ENCODE data around the gene SIGLEC9.

SIGLEC9 gene

DNA sequence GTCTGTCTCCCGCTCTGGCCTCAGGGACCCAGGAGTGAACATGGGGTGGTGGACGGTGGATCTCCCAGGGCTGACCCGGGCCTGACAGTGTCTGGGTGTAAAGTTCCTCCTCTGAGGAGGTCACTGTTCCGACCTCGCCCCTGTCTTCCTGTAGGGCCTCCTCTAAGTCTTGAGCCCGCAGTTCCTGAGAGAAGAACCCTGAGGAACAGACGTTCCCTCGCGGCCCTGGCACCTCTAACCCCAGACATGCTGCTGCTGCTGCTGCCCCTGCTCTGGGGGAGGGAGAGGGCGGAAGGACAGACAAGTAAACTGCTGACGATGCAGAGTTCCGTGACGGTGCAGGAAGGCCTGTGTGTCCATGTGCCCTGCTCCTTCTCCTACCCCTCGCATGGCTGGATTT lies at the start of gene SIGLEC9:
Gene SIGLEC9 (plus strand): TSS at position 178 of the 400 bp plus-strand sequence. CDS start 69 bp downstream, at position 247.
- DNase-seq (ENCODE audit: low read depth), result no peak

DNA sequence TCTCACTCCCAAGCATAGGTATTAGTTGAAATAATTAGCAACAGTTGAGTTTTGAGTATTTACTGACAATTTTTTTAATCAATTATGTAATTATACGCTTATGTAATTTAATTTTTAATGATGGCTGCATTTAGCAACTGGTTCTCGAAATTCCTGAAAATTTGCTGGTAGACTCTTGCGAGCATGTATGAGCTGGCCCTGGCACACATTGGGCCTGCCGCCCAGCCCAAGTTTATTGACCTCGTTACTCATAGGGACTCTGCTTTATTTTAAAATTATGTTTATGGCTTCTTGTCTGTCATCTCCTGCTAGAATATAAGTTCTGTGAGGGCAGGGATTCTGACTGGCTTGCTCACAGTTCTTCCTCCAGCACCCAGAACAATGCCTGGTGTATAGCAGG lies 48.7 kb upstream of the SIGLEC9 start:
- DNase-seq (ENCODE audit: low read depth), result no peak

DNA sequence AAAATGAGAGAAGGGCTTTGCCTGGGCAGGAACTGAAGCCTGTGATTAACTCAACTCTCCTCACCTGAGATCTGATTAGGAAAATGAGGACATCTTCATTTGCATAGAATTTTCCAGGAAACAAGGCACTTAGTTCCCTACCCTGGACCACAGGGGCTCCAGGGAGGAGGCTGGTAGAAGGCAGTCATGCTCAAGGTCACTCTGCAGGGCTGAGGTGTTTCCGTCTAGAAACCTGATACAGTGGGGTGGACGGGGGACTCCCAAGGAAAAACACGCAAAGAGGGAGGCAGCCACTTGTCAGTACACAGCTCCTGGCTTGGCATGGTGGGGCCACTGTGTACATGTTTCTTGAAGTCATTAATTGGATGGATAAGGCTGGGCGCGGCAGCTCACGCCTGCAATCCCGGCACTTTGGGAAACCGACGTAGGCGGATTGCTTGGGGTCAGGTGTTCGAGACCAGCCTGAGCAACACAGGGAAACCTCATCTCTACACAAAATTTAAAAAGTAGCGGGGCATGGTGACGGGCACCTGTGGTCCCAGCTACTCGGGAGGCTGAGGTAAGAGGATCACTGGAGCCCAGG lies 48.0 kb upstream of the SIGLEC9 start:
- no peak for DNase-seq (ENCODE audit: low read depth)

DNA sequence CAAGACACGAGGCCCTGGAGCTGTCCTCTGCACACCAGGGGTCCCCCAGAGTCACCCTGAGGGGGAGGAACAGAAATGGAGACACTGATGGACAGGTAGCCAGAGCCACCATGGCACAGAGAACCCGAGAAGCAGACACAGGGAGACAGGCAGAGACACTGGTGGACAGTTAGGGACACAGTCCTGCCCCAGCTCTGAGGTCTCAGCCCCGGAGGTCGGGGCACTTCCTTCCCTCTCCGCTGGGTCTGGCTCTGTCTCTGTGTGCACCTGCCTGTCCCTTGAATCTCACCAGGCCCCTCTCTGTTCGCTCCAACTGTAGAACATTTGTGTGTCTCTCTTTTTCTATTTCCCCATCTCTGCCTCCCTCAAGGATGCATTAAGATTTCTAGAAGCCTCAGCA lies 46.6 kb upstream of the SIGLEC9 start:
- no peak for DNase-seq (ENCODE audit: low read depth)

DNA sequence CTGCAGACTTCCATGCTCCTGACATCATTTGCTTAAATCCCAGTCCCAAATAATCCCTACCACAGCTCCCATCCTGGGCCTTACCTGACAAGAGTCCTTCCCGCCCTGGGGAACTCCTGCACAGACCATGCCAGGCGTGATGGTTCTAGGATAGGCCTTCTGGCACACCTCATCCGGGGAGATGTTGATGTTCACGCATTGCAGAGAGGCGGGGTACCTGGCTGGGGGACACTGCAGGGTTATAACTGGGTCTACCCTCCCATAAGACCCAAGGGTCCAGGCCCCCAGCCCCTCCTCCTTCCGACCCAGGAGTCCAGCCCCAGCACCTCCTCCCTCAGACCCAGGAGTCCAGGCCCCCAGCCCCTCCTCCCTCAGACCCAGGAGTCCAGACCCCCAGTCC lies 46.0 kb upstream of the SIGLEC9 start:
- no peak for DNase-seq (ENCODE audit: low read depth)

DNA sequence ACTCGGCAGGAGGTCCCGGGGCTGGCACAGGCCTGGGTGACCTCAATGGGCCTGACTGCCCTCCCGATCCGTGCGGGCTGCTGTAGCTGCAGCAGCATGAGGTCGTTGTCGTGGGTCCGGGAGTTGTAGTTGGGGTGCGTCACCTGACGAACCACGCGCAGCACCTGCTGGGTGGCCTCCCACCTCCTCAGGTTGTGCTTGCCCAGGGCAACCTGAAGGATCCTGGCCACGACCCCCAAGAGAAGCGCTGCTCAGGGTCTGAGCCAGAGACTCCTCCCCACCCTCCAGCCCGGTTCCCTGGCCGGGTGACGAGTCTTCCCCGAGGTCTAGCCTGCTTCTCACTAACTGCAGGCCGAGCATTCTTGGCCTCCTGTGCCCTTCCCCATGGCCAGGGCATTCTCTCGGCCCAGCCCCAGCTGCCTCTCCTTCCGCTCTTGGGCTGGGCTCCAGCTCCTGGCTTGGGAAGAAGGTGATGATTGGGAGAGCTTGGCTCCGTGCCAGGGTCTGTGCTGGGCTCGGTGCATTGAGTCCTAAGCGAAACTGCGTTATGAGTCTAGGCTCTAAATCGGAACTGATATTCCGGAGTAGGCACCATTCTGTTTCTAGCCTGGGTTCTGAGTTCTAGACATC lies 45.1 kb upstream of the SIGLEC9 start:
- DNase-seq (ENCODE audit: low read depth), result no peak

DNA sequence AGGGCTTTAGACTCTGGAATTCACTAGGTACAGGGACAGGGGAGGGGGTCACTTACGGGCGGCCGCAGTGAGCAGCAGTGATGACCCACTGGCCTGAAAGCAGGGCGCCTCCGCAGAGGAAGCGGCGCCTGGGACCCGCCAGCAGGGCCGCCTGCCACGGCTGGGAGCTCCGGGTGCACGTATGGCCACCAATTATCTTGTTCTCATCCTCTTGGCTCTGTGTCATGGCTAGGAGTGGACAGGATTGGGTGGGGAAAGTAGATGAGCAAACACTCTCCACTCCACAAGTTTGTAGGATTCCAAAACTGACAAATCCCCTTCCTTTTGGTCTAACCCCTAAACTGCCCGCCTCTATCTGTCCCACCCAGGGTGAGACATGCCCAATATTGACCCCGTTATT lies 43.2 kb upstream of the SIGLEC9 start:
- DNase-seq (ENCODE audit: low read depth), result no peak

DNA sequence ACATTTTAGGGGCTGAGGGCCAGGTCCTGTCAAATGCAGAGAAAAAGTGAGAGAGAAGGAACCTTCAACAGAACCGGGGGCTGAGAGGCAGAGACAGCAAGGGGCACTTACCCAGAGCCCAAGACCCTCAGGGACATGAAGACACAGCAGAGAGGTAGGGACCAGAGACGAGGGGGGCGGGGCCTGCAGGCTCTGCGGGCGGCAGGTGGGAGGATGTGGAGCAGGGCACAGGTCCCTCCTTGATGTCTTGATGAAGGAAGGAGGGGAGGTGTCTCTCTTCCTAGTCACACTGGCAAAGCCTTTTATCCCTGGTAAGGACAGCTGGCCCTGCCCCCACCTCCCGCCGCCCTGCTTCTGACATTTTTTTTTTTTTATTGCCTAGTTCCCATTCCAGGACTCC lies 42.1 kb upstream of the SIGLEC9 start, which contains the start of gene KLK14:
Gene KLK14 (minus strand): TSS at position 277 of the 400 bp plus-strand sequence. CDS start 273 bp downstream, at position 4.
- no peak for DNase-seq (ENCODE audit: low read depth)

DNA sequence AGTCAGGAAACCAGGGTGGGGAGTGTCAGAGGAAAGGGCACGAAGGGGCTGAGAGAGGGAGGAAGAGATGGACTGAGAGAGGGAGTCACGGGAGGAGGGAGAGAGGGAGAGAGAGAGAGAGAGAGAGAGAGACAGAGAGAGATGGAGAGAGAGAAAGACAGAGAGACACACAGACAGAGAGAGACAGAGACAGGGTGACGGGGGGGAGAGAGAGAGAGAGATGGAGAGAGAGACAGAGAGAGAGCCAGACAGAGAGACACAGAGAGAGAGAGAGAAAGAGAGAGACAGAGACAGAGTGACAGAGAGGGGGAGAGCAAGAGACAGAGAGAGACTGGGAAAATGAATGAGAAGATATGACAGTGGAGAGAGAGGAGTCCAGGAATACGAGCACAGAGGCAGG lies 41.5 kb upstream of the SIGLEC9 start:
- DNase-seq (ENCODE audit: low read depth), result no peak

DNA sequence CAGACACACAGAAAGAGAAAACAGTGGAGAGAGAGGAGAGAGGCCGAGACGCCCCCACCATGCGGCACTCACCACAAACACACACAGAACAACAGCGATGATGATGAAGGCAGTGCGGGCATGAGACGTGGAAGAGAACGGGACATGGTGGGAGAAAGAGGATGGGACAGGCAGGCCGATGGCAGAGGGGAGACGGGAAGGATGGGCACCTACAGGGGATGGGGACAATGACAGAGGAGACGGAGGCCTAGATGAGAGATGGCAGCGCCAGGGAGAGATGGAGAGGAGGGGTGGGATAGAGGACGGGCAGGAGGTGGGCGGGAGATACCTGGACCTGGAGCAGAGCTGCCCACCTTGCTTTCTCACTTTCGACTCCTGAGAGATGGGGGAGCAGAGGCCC lies 40.9 kb upstream of the SIGLEC9 start:
- no peak for DNase-seq (ENCODE audit: low read depth)

DNA sequence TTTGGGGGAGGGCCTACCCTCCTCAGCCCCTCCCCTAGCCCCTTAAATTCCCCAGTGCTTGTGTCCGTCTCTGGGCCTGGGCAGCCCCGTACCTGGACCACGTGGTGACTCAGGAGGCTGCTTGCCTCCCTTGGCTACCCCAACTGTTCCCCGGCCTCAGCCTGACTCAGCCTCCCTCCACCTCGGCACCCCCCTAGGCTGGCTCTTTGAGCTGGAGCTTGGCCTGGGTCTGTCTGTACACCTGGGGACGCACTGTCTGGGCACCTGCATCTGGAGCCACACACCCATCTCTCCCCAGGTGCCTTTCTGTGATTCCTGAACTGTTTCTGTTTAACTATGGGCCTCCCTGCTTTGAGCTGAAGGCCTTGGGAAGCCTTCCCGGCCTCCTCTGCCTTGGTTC lies 40.2 kb upstream of the SIGLEC9 start:
- DNase-seq (ENCODE audit: low read depth), result no peak

DNA sequence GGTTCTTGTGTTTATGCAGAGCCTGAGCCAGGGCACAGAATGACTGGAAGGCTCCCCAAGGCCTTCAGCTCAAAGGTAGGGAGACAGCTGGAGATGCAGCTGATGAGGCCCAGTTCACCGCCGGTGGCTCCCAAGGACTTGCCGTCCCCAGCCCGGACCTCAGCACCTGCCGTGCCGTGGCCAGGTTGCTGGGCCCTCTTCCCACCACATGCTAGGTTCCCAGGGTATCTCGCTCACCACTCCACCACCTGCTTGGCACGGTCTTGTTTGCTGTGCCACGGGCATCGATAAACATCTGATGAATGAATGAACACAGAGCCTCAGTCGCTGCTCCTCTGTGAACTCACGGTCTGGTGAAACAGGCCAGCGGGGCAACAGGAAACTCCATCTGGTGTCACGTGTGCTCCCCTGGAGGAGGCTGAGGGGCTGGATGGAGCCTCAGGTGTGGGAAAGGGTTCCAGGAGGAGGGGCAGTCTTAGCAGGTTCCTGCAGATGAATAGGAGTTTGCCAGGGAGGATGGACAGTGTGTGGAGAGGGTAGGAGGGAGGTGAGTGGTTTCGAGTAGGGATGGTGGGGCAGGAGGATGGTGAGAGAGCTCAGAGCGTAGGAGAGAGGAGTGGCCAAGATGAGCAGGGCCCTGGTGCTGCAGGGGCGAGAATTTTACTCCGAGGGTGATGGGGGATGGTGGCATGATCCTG lies 38.4 kb upstream of the SIGLEC9 start:
- DNase-seq (ENCODE audit: low read depth), result no peak

DNA sequence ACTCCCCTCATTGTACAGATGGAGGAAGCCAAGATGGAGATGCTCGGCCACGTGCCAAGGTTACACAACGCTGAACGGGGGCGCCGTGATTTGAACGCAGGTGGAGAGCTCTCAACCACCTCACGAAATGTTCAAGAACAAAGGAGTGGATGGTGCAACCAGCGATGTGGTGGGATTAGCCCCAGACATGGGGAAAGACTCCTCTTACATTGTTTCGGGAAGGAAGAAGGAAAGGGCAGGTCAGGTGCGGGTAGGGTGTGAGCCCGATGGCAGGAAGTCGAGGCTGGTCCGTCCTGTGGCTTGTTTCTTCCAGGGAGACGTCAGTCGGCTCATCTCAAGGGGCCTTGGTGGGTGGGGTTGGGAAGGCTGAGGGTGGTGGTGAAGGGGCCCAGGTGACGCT lies 34.9 kb upstream of the SIGLEC9 start:
- DNase-seq (ENCODE audit: low read depth), result no peak

DNA sequence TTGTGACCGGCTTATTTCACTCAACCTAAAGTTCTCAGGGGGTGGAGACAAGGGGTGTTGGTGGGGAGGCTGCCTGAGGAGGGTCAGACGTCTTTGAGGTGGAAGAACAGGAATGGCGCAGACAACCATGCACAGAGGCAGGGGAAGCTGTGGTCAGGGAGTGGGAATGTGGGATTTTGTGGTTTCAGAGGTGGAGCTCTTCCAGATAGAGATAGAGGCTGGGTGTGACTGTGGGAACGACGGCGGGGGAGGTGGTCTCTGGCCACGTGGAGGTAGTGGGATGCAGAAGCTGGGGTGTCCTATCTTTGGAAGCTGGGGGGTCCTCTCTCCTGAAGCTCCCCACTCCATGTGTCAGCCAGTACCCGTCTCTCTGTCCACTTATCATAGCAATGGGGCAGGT lies 34.2 kb upstream of the SIGLEC9 start:
- no peak for DNase-seq (ENCODE audit: low read depth)

DNA sequence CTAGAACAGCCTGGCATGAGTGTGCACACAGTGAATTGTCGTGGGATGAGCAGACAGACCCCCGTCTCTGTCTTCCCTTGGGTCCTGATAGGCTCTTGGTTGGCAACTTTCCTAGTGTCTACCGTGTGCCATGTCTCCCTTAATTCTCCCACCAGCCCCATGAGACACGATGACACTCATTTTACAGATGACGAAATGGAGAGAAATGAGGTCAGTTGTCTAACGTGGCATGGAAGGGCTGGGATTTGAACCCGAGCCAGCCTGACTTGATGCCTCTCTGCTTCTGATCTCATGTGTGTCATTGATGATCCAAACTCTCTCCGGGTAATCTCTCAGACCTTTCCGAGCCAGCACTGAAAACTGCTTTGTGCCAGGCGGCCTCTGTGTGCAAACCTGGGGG lies 33.6 kb upstream of the SIGLEC9 start:
- no peak for DNase-seq (ENCODE audit: low read depth)

DNA sequence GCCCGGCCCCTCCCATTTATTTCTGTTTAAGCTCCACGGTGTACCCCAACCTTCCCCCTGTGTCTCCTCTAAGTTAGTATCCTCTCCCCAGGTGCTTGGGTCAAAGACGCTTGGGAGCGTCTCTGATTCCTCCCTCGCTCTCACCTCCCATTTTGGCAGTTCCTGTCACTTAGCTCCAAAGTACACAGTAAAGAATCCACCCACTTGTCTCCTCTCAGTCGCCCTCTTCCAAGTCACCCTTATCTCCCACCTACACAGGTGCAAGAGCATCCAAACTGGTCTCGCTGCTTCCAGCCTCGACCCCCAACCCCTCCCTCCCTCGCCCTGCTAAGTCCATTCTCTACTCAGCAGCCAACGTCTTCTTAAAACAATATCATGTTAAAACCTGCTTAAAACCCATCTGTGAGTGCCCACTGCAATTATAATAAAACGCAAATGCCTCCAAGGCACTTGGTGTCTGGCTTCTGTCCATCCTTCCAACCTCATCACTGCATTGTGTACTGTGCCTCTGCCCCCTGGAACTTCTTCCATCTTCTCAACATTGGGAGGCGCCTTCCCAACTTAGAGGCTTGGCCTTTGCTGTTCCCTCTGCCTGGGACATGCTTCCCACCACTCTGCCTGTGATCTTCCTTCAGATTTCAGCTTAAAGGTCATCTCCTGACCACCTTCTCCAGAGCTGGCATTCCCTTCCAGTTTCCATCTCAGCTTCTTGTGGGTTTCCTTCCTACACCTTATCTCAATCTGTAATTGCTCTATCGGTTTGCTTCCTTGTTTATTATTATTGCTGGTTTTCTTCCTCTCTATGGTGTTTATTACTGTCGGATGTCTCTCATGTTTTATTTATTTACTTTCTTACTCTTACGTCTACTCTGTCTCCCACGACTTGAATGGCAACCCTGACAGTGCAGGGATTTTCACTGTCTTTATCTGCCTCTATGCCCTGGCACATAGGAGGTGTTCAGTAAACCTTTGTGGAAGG lies 32.5 kb upstream of the SIGLEC9 start:
- DNase-seq (ENCODE audit: low read depth), result no peak

DNA sequence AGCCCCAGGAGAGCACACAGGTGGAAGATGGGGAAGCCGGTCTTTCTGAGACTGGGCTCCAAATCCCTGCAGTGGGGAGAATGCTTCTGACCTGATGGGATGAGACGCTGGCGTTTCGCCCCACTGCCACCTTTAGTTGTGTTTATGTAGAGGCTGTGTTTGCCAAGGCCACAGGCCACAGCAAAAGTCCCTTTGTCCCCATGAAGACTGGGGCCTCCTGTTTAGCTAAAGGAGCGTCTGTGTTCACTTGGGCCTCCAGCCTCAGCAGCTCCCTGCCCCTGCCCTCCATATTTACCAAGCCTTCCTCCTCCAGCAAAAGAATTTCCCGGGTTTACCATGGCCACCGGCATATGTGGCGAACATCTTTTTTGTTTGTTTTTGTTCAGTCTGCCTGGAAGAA lies 31.6 kb upstream of the SIGLEC9 start:
- DNase-seq (ENCODE audit: low read depth), result no peak

DNA sequence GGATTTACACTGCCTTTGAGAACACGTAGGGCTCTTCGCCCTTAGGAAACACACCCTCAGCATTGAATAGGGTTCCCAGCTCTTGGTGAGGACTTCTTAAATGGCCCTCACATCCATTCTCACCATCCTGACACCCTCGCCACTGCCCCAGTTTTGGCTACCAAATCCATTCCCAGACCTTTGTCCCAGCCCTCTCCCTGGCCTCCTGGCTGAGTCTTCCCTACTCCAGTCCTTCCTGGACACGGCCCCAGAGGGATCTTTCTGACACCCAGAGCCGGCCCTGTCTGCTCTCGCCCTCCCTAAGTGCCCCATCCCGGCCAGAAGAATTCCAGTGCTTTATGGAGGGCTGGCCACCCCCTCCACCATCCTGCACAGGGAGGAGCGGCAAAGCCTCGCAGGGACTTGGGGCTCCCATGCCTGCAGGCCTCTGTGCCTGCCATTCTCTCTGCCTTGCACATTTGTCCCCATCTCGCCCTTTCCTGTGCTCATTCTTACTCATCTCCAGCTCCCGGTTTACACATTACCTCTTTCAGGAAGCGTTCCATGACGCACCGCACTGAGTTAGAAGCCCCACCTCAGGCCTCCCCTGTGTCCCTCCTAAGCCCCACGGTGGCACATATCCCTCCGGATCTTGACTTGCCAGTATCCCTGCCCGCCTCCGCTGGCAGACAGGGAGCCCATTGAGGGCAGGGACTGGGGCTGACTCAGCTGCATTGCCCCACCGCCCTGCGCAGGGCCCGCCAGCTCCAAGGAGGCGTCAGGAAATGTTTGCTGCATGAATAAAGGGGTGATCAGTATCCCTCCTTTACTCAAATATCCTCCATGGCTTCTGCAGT lies 31.0 kb upstream of the SIGLEC9 start:
- no peak for DNase-seq (ENCODE audit: low read depth)

DNA sequence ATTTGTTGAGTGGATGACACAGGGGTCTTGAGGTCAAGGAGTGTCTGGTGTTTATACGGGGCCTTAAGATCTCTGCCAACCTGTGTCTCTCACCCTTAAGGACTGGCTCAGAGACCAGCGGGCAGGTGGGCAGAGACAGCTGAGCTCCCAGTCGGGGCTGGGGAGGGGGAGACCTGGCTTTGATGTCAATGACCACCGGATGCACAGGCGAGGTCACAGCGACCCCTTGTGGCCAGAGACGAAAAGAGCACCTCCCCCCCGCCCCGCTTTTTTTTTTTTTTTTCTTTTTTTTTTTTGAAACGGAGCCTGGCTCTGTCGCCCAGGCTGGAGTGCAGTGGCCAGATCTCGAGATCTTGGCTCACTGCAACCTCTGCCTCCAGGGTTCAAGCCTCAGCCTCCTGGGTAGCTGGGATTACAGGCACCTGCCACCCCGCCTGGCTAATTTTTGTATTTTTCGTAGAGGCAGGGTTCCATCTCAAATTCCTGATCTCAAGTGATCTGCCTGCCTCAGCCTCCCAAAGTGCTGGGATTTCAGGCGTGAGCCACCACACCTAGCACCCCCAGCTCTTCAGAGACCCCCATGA lies 29.9 kb upstream of the SIGLEC9 start:
- no peak for DNase-seq (ENCODE audit: low read depth)

DNA sequence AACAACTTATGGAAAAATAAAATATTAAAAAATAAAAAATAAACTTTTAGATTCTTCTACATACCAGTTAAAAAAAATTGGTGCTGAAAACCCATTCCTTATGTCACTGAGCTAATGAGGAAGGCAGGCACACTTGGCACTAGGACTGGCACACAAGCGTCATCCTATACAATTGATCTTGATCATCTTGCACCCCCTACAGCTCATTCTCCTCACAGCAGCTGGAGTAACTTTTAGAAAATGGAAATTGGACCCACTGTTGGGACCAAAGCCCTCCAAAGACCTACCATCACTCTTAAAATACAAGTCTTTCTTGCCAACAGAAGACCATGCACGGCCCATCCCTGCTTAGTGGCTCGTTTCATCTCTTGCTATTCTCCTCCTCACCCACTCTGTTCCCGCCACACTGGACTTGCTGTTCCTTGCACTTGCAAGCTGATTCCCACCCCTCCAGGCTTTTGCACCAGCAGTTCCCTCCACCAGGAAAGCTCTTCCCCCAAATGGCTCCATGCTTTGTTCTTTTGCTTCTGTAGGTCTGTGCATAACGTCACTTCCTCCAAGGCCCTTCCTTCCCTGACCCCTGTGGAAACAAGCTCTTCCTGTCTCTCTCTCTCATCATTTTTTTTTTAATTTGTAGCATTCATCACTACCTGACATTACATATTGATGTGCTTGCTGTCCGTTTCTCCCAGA lies 28.1 kb upstream of the SIGLEC9 start:
- DNase-seq (ENCODE audit: low read depth), result no peak

Measured in CMK (cell line).